Mesendoderm (in vitro differentiated cells): ENCODE results near the gene FAM32A.

Source experiments
- DNase-seq: peaks from one replicate; pipeline ENCODE4 v3.0.0; 2013
- H2AK5ac ChIP-seq: 2 replicates; pipeline ENCODE4 v1.6.1; 2013; ENCODE audit warnings: low read length, inconsistent platforms
- H2BK120ac ChIP-seq: 2 replicates; pipeline ENCODE4 v1.6.1; 2013; ENCODE audit warnings: low read depth, mild to moderate bottlenecking, low read length, moderate library complexity, mixed read lengths
- H2BK15ac ChIP-seq: replicated peaks from 2 replicates; pipeline ENCODE4 v1.6.1; 2013; ENCODE audit warnings: low read depth, mild to moderate bottlenecking, moderate library complexity
- H2BK5ac ChIP-seq: 2 replicates; pipeline ENCODE4 v1.6.1; 2013; ENCODE audit warnings: low read length, inconsistent platforms
- H3K18ac ChIP-seq: 2 replicates; pipeline ENCODE4 v1.6.1; 2013; ENCODE audit warnings: mild to moderate bottlenecking, low read length, mixed read lengths
- H3K23ac ChIP-seq: one replicate; pipeline ENCODE4 v1.6.1; 2013; ENCODE audit warnings: low read length
- H3K27ac ChIP-seq: 2 replicates; pipeline ENCODE4 v1.5.1; 2013; ENCODE audit warnings: low read depth, mild to moderate bottlenecking, inconsistent platforms, low read length, moderate library complexity
- H3K27me3 ChIP-seq: 2 replicates; pipeline ENCODE4 v1.6.1; 2013; ENCODE audit warnings: low read length, control low read depth, mild to moderate bottlenecking, inconsistent platforms; ENCODE audit not compliant: insufficient read depth, poor library complexity
- H3K36me3 ChIP-seq: 2 replicates; pipeline ENCODE4 v1.6.1; 2013; ENCODE audit warnings: low read length, inconsistent platforms; ENCODE audit not compliant: control insufficient read depth, insufficient read depth
- H3K4ac ChIP-seq: one replicate; pipeline ENCODE4 v1.6.1; 2013; ENCODE audit warnings: low read depth, mild to moderate bottlenecking, low read length, moderate library complexity
- H3K4me1 ChIP-seq: 2 replicates; pipeline ENCODE4 v1.6.1; 2013; ENCODE audit warnings: low read depth, low read length, inconsistent platforms; ENCODE audit not compliant: control insufficient read depth
- H3K4me2 ChIP-seq: 2 replicates; pipeline ENCODE4 v1.6.1; 2013; ENCODE audit warnings: low read length
- H3K4me3 ChIP-seq: 2 replicates; pipeline ENCODE4 v1.5.1; 2013; ENCODE audit warnings: mild to moderate bottlenecking, low read length
- H3K56ac ChIP-seq: one replicate; pipeline ENCODE4 v1.6.1; 2013; ENCODE audit warnings: low read length
- H3K79me1 ChIP-seq: 2 replicates; pipeline ENCODE4 v1.6.1; 2013; ENCODE audit warnings: low read length, inconsistent platforms
- H3K79me2 ChIP-seq: 2 replicates; pipeline ENCODE4 v1.6.1; 2013; ENCODE audit warnings: mild to moderate bottlenecking, low read length; ENCODE audit not compliant: control insufficient read depth, insufficient read depth
- H3K9ac ChIP-seq: 2 replicates; pipeline ENCODE4 v1.6.1; 2013; ENCODE audit warnings: low read length, inconsistent platforms
- H4K5ac ChIP-seq: one replicate; pipeline ENCODE4 v1.6.1; 2013; ENCODE audit warnings: low read length
- H4K8ac ChIP-seq: one replicate; pipeline ENCODE4 v1.6.1; 2013; ENCODE audit warnings: low read depth, mild to moderate bottlenecking, control low read depth, low read length, moderate library complexity
- WGBS: extraction: QIAGEN DNeasy Blood & Tissue Kit; methylation state at CpG from one replicate; pipeline ENCODE4 v1.1.7; 2013; ENCODE audit warnings: low lambda C conversion rate, missing lambda C conversion rate; ENCODE audit not compliant: insufficient coverage; ENCODE audit errors: extremely low coverage; 5-methylcytosine and 5-hydroxymethylcytosine counted together

The FAM32A gene

DNA sequence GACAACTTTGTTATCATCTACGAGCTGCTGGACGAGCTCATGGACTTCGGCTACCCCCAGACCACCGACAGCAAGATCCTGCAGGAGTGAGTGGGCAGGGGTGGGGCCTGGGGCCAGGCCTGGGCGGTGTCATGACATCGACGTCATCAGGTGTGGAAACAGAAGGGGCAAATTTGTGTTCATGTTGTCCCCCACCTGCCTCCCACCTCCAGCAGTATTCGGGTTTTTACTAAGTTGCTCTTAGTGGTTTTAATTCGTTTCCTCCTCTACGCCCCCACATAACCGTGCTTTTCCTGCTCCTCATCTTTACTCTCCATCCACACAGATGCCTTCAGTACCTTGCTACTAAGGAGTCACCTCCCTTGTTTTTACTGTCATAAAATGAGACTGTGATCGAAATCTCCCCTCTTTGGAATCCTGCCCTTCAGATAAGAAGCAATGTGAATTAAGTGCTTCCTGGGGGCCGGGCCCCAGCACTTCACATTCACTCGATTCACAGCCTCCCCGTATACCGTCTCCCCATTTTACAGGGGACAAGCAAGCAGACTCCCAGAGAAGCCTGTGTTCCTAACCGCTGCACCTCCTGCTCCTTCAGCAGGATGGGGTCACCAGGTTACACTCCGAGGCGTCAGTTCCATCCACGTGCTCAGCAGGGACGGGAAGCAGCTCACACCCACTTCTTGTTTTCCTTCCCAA is 23.0 kb downstream of the FAM32A start:
- H3K4me3 ChIP-seq, result no peak overlapping the region
- no peak overlapping the region for H3K18ac ChIP-seq
- no peaks in the 10 kb centered on the region for H3K79me2 ChIP-seq
- H3K23ac ChIP-seq, result no peak overlapping the region
- no peak overlapping the region for H3K27ac ChIP-seq
- no peak for DNase-seq
- H2BK120ac ChIP-seq, result no peak overlapping the region
- H3K4me2 ChIP-seq, result no peak overlapping the region
- H2AK5ac ChIP-seq, result no peak overlapping the region
- no peak overlapping the region for H2BK15ac ChIP-seq
- no peak overlapping the region for H3K56ac ChIP-seq
- H3K4ac ChIP-seq, result no peak overlapping the region
- H3K79me1 ChIP-seq, result no peaks in the 10 kb centered on the region
- no peaks in the 10 kb centered on the region for H3K27me3 ChIP-seq
- H3K9ac ChIP-seq, result no peak overlapping the region
- peaks cover 6% of the 10 kb centered on the region for H3K36me3 ChIP-seq
- no peak overlapping the region for H2BK5ac ChIP-seq
- H4K8ac ChIP-seq, result no peak overlapping the region
- no CpG with 5 or more reads among the region's 21 CpGs for WGBS
- no peak overlapping the region for H4K5ac ChIP-seq
- H3K4me1 ChIP-seq, result no peaks in the 10 kb centered on the region

- Histone ChIP-seq H3K4me1 (no peaks in the 10 kb centered on the region), H3K9ac (no peak overlapping the region), H3K4ac (no peak overlapping the region), H3K79me1 (no peaks in the 10 kb centered on the region), H4K8ac (no peak overlapping the region), H3K18ac (no peak overlapping the region), H3K4me3 (no peak overlapping the region), H2BK15ac (no peak overlapping the region), H2BK5ac (no peak overlapping the region), H3K27ac (no peak overlapping the region), H3K4me2 (no peak overlapping the region), H3K36me3 (peaks cover 6% of the 10 kb centered on the region), H2BK120ac (no peak overlapping the region), H3K23ac (no peak overlapping the region), H4K5ac (no peak overlapping the region), H2AK5ac (no peak overlapping the region), H3K27me3 (no peaks in the 10 kb centered on the region), H3K79me2 (no peaks in the 10 kb centered on the region), H3K56ac (no peak overlapping the region)
- DNase-seq, result no peak
- no CpG with 5 or more reads among the region's 29 CpGs for WGBS
These were observed 23.8 kb downstream of the FAM32A start for GRCh38 chr19:16208847-16209665.

DNA sequence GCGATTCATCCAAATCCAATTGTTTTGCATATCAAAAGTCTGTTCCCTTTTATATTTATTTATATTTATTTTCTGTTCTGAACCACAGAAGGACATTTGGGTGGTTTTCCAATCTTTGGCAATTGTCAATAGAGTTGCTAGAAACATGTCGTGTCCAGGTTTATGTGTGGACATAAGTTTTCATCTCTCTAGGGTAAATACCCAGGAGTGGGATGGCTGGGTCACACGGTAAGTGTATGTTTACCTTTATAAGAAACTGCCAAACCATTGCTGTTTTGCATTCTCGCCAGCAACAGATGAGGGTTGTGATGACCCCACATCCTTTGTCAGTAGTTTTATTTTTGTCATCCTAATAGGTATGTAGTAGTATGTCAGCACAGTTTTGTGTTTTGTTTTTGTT is 25.0 kb downstream of the FAM32A start:
- H2BK120ac ChIP-seq, result no peak overlapping the region
- H3K27ac ChIP-seq, result no peak overlapping the region
- no peak overlapping the region for H4K5ac ChIP-seq
- no peak overlapping the region for H2BK15ac ChIP-seq
- no peak overlapping the region for H3K23ac ChIP-seq
- no peaks in the 10 kb centered on the region for H3K79me2 ChIP-seq
- no peak overlapping the region for H3K4me2 ChIP-seq
- no peaks in the 10 kb centered on the region for H3K4me1 ChIP-seq
- no peaks in the 10 kb centered on the region for H3K79me1 ChIP-seq
- no peak for DNase-seq
- no peak overlapping the region for H2AK5ac ChIP-seq
- H3K4ac ChIP-seq, result no peak overlapping the region
- H3K56ac ChIP-seq, result no peak overlapping the region
- H3K27me3 ChIP-seq, result no peaks in the 10 kb centered on the region
- H3K18ac ChIP-seq, result no peak overlapping the region
- no CpG with 5 or more reads among the region's 4 CpGs for WGBS
- no peak overlapping the region for H3K9ac ChIP-seq
- H2BK5ac ChIP-seq, result no peak overlapping the region
- no peak overlapping the region for H4K8ac ChIP-seq
- peaks cover 6% of the 10 kb centered on the region for H3K36me3 ChIP-seq
- no peak overlapping the region for H3K4me3 ChIP-seq

DNA sequence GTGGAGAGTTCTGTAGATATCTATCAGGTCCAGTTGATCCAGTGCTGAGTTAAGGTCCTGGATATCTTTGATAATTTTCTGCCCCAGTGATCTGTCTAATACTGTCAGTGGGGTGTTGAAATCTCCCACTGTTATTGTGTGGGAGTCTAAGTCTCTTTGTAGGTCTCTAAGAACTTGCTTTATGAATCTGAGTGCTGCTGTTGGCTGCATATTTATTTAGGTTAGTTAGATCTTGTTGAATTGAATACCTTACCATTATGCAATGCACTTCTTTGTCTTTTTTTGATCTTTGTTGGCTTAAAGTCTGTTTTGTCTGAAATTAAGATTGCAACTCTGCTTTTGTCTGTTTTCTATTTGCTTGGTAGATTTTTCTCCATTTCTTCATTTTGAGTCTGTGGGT is 27.9 kb downstream of the FAM32A start:
- H2BK120ac ChIP-seq, result no peak overlapping the region
- no peaks in the 10 kb centered on the region for H3K79me1 ChIP-seq
- no peak overlapping the region for H3K27ac ChIP-seq
- no peak overlapping the region for H3K18ac ChIP-seq
- no peak for DNase-seq
- no peak overlapping the region for H4K5ac ChIP-seq
- no peak overlapping the region for H3K56ac ChIP-seq
- no peaks in the 10 kb centered on the region for H3K27me3 ChIP-seq
- no peak overlapping the region for H2BK15ac ChIP-seq
- H3K4me2 ChIP-seq, result no peak overlapping the region
- H3K4me3 ChIP-seq, result no peak overlapping the region
- H3K36me3 ChIP-seq, result peaks cover 6% of the 10 kb centered on the region
- H2BK5ac ChIP-seq, result no peak overlapping the region
- H3K9ac ChIP-seq, result no peak overlapping the region
- no peak overlapping the region for H3K4ac ChIP-seq
- no peak overlapping the region for H4K8ac ChIP-seq
- no peak overlapping the region for H2AK5ac ChIP-seq
- no peaks in the 10 kb centered on the region for H3K4me1 ChIP-seq
- no peaks in the 10 kb centered on the region for H3K79me2 ChIP-seq
- H3K23ac ChIP-seq, result no peak overlapping the region

DNA sequence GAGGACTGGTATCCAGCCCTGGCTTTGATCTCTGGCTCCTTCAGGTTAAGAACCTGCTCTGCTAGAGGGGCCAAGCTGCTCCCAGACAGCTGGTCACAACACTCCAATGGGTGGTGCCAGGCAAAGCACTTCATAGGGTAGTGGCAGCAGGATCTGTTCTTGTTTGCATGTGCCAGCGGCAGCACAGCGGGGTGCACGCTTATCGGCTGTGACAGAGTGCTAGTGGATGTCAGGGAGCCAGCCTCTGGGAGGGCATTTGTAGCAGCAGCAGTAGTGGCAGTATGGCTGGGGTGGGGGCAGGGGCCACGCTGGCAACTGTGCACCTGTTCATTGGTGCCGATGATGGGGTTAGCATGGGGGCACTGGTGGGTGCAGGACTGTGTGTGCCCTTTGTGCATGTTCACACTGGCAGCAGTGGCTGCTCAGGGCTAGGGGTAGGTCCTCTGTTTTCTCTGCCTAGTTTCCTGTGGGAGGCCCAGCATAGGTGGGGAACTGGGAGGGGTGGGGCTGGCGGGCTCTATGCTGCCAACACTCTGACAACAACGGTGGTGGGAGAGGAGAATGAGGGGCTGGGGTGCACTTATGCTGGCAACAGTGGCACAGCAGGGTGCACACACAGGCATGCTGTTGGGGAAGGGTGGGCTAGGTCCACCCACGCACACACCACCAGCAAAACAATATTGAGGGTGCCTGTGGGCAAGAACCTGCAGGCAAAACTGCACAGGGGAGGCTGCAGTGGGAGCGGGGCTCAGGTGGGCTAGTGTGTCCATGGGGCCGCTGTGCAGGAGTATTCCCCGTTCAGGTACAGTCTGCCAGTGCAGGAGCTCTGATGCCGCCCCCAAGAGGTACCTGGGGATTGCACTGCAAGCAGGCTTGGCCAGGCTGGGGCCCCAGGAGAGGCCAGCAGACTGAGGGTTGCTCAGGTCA is 31.8 kb downstream of the FAM32A start:
- no peak overlapping the region for H3K27ac ChIP-seq
- no CpG with 5 or more reads among the region's 13 CpGs for WGBS
- no peak for DNase-seq
- no peak overlapping the region for H3K4me3 ChIP-seq
- no peak overlapping the region for H3K9ac ChIP-seq
- H2AK5ac ChIP-seq, result no peak overlapping the region
- H4K8ac ChIP-seq, result no peak overlapping the region
- no peak overlapping the region for H2BK5ac ChIP-seq
- H3K23ac ChIP-seq, result no peak overlapping the region
- no peak overlapping the region for H3K56ac ChIP-seq
- no peak overlapping the region for H3K4ac ChIP-seq
- H3K36me3 ChIP-seq, result no peaks in the 10 kb centered on the region
- H2BK120ac ChIP-seq, result no peak overlapping the region
- no peak overlapping the region for H3K18ac ChIP-seq
- no peak overlapping the region for H2BK15ac ChIP-seq
- no peaks in the 10 kb centered on the region for H3K27me3 ChIP-seq
- H3K4me1 ChIP-seq, result no peaks in the 10 kb centered on the region
- no peak overlapping the region for H3K4me2 ChIP-seq
- no peak overlapping the region for H4K5ac ChIP-seq
- H3K79me2 ChIP-seq, result no peaks in the 10 kb centered on the region
- H3K79me1 ChIP-seq, result no peaks in the 10 kb centered on the region
